ENCODE measurements around the gene NACC1. TPM values are rescaled to one million over a fixed set of nuclear protein-coding genes. Genes with fewer than 3 reads are reported as not detected.

Gene NACC1
- total RNA-seq, 1 experiment from 2014 or later: 237 TPM

DNA sequence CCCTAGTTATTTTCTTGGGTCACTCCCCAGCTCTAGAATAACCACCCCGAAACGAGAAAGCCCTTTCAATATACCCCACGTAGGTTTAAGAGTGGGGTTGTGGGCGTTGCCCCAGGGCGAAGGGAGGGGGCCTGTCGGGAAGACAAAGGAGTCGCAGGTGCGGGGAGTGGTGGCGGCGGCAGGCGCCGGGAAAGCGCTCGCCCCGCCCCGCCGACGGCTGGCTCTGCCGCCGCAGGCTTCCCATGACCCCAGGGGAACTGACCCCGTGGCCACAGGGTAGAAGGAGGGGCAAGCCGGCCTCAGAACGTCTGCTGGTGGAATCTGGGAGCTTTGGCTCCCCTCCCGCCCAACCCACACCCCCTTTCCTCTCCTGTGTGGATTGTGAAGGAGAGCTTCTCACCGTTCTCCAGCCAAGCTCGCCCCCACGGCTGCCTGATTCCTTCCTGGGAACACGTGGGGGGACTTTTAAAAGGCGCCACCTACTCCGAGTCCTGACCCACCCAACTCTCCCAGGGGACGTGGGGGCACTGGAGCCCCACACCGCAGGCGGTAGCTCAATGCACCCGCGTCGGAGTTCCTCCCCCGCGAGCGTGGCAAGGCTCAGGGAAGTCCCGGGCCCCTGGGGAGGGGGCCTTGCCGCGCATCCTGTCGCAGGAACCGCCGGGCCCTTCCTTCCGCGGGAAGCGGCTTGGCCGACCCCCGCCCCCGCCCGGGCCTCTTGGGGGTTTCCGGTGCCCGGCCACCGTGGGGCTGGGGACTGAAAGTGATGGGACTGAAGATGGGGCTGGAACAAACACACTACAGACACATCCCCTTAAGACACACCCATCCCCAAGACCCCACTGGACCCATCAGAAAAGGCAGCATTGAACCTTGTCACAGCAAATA lies 37.7 kb downstream of the NACC1 start (continued):
- TF ChIP-seq, protein P1, sequence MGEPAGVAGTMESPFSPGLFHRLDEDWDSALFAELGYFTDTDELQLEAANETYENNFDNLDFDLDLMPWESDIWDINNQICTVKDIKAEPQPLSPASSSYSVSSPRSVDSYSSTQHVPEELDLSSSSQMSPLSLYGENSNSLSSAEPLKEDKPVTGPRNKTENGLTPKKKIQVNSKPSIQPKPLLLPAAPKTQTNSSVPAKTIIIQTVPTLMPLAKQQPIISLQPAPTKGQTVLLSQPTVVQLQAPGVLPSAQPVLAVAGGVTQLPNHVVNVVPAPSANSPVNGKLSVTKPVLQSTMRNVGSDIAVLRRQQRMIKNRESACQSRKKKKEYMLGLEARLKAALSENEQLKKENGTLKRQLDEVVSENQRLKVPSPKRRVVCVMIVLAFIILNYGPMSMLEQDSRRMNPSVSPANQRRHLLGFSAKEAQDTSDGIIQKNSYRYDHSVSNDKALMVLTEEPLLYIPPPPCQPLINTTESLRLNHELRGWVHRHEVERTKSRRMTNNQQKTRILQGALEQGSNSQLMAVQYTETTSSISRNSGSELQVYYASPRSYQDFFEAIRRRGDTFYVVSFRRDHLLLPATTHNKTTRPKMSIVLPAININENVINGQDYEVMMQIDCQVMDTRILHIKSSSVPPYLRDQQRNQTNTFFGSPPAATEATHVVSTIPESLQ (CRISPR knock-in tag; IDR thresholded peaks at IDR 0.05): no peak
- TF ChIP-seq SMAD3 (CRISPR knock-in tag; IDR thresholded peaks at IDR 0.05; ENCODE audit: borderline replicate concordance): no peak; the same call in 1 of the 2 replicates
- peak; percentile 6; the same call in 1 of the 2 replicates for TF ChIP-seq GABPB1 (CRISPR knock-in tag; IDR thresholded peaks at IDR 0.05)
- TF ChIP-seq ZSCAN18 (CRISPR knock-in tag; IDR thresholded peaks at IDR 0.05): no peak
- no peak for TF ChIP-seq STAT6 (CRISPR knock-in tag; conservative IDR thresholded peaks at IDR 0.05; ENCODE audit: low read depth)
- TF ChIP-seq, protein P2, sequence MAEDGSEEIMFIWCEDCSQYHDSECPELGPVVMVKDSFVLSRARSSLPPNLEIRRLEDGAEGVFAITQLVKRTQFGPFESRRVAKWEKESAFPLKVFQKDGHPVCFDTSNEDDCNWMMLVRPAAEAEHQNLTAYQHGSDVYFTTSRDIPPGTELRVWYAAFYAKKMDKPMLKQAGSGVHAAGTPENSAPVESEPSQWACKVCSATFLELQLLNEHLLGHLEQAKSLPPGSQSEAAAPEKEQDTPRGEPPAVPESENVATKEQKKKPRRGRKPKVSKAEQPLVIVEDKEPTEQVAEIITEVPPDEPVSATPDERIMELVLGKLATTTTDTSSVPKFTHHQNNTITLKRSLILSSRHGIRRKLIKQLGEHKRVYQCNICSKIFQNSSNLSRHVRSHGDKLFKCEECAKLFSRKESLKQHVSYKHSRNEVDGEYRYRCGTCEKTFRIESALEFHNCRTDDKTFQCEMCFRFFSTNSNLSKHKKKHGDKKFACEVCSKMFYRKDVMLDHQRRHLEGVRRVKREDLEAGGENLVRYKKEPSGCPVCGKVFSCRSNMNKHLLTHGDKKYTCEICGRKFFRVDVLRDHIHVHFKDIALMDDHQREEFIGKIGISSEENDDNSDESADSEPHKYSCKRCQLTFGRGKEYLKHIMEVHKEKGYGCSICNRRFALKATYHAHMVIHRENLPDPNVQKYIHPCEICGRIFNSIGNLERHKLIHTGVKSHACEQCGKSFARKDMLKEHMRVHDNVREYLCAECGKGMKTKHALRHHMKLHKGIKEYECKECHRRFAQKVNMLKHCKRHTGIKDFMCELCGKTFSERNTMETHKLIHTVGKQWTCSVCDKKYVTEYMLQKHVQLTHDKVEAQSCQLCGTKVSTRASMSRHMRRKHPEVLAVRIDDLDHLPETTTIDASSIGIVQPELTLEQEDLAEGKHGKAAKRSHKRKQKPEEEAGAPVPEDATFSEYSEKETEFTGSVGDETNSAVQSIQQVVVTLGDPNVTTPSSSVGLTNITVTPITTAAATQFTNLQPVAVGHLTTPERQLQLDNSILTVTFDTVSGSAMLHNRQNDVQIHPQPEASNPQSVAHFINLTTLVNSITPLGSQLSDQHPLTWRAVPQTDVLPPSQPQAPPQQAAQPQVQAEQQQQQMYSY (CRISPR knock-in tag; IDR thresholded peaks at IDR 0.05): no peak
- TF ChIP-seq, protein P3, sequence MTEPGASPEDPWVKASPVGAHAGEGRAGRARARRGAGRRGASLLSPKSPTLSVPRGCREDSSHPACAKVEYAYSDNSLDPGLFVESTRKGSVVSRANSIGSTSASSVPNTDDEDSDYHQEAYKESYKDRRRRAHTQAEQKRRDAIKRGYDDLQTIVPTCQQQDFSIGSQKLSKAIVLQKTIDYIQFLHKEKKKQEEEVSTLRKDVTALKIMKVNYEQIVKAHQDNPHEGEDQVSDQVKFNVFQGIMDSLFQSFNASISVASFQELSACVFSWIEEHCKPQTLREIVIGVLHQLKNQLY (CRISPR knock-in tag; IDR thresholded peaks at IDR 0.05): no peak
- TF ChIP-seq SMAD4 (CRISPR knock-in tag; IDR thresholded peaks at IDR 0.05): no peak
- no peak for TF ChIP-seq GRHL2 (CRISPR knock-in tag; IDR thresholded peaks at IDR 0.05; ENCODE audit: insufficient replicate concordance, severe bottlenecking)
- no peak for TF ChIP-seq ZNF317 (CRISPR knock-in tag; IDR thresholded peaks at IDR 0.05; ENCODE audit: borderline replicate concordance, low read depth)
- TF ChIP-seq SP1 (CRISPR knock-in tag; conservative IDR thresholded peaks at IDR 0.05): peak; percentile 53
- no peak for TF ChIP-seq RELA (CRISPR knock-in tag; IDR thresholded peaks at IDR 0.05; ENCODE audit: borderline replicate concordance)
- TF ChIP-seq HMGA2 (CRISPR knock-in tag; IDR thresholded peaks at IDR 0.05): no peak
- no peak for TF ChIP-seq ESRRA (CRISPR knock-in tag; IDR thresholded peaks at IDR 0.05; ENCODE audit: borderline replicate concordance)
- no peak for TF ChIP-seq ZNF219 (CRISPR knock-in tag; IDR thresholded peaks at IDR 0.05; ENCODE audit: borderline replicate concordance)
- TF ChIP-seq, protein P4, sequence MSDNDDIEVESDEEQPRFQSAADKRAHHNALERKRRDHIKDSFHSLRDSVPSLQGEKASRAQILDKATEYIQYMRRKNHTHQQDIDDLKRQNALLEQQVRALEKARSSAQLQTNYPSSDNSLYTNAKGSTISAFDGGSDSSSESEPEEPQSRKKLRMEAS (CRISPR knock-in tag; IDR thresholded peaks at IDR 0.05): 0 out of 2 replicates have a peak, but pooled peaks have one; percentile 47
- TF ChIP-seq, protein P5, sequence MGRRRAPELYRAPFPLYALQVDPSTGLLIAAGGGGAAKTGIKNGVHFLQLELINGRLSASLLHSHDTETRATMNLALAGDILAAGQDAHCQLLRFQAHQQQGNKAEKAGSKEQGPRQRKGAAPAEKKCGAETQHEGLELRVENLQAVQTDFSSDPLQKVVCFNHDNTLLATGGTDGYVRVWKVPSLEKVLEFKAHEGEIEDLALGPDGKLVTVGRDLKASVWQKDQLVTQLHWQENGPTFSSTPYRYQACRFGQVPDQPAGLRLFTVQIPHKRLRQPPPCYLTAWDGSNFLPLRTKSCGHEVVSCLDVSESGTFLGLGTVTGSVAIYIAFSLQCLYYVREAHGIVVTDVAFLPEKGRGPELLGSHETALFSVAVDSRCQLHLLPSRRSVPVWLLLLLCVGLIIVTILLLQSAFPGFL (CRISPR knock-in tag; IDR thresholded peaks at IDR 0.05; ENCODE audit: borderline replicate concordance): no peak
- TF ChIP-seq ZNF263 (CRISPR knock-in tag; IDR thresholded peaks at IDR 0.05; ENCODE audit: low read depth): no peak; the same call in 1 of the 2 replicates
- TF ChIP-seq, protein P6, sequence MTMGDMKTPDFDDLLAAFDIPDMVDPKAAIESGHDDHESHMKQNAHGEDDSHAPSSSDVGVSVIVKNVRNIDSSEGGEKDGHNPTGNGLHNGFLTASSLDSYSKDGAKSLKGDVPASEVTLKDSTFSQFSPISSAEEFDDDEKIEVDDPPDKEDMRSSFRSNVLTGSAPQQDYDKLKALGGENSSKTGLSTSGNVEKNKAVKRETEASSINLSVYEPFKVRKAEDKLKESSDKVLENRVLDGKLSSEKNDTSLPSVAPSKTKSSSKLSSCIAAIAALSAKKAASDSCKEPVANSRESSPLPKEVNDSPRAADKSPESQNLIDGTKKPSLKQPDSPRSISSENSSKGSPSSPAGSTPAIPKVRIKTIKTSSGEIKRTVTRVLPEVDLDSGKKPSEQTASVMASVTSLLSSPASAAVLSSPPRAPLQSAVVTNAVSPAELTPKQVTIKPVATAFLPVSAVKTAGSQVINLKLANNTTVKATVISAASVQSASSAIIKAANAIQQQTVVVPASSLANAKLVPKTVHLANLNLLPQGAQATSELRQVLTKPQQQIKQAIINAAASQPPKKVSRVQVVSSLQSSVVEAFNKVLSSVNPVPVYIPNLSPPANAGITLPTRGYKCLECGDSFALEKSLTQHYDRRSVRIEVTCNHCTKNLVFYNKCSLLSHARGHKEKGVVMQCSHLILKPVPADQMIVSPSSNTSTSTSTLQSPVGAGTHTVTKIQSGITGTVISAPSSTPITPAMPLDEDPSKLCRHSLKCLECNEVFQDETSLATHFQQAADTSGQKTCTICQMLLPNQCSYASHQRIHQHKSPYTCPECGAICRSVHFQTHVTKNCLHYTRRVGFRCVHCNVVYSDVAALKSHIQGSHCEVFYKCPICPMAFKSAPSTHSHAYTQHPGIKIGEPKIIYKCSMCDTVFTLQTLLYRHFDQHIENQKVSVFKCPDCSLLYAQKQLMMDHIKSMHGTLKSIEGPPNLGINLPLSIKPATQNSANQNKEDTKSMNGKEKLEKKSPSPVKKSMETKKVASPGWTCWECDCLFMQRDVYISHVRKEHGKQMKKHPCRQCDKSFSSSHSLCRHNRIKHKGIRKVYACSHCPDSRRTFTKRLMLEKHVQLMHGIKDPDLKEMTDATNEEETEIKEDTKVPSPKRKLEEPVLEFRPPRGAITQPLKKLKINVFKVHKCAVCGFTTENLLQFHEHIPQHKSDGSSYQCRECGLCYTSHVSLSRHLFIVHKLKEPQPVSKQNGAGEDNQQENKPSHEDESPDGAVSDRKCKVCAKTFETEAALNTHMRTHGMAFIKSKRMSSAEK (CRISPR knock-in tag; IDR thresholded peaks at IDR 0.05; ENCODE audit: borderline replicate concordance): peak; percentile 5; the same call in 1 of the 2 replicates
